Stimulated activated CD8-positive, alpha-beta memory T cell treated with anti-CD3 and anti-CD28 coated beads, Interleukin-4, amount 100 ng/mL, for 1 hour (primary cell): ENCODE results near the gene CYP26B1.

Experiments
- DNase-seq, 2 donors: peaks; one replicate each; pipeline ENCODE4 v3.0.0-alpha.2; 2020; ENCODE audit warnings: low read depth in 2 of 2, low spot score in 1 of 2

Gene CYP26B1

GRCh38 chr2:72130659-72131360, 16.9 kb downstream of the CYP26B1 start:
- no peak for DNase-seq

DNA sequence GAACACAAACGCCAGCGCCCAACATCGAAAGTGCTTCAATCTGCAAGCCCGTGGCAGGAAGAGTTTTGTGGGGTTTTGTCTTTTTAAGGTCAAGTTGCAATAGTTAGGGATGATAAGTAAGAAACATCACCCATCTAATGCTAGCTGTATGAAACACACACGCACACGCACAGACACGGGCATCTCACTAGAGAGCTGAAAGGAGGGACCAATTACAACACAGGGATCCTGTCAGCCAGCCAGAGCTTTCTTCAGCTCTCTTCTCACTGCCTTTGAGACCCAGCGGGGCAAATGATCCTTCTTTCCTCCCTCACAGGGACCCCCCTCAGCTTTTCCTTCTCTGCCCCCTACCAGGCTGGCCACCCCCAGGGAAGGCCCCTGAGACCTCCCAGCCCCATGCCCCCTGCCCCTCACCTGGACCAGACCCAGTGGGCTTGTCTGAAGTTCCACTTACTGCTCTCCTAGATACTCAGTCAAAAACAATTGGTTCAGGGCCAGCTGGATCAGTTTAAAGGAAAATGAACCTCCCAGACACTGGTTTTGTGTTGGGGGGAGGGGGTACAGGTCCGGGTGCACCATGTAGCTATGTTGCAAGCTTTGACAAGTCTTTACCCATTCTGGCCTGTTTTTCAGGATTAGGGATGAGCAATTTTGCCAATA, 17.9 kb downstream of the CYP26B1 start:
- DNase-seq: no peak

DNA sequence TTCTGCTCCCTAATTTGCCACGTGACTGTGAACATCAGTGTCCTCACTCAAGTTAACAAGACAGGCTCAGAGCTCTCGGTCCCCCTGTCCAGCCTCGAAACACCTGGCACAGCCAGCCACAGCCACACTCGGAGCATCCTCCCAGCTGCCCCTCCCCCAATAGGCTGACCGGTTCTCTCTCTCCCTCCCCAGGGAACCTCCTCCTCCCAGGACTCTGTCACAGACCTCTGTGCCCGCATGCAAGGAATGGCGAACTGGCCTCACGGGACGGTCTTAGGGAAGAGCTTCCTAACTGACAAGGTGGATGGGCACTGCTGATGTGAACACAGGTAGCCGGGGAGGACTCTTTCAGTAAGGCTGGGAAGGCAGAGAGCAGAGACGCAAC, 18.8 kb downstream of the CYP26B1 start:
- no peak for DNase-seq

DNA sequence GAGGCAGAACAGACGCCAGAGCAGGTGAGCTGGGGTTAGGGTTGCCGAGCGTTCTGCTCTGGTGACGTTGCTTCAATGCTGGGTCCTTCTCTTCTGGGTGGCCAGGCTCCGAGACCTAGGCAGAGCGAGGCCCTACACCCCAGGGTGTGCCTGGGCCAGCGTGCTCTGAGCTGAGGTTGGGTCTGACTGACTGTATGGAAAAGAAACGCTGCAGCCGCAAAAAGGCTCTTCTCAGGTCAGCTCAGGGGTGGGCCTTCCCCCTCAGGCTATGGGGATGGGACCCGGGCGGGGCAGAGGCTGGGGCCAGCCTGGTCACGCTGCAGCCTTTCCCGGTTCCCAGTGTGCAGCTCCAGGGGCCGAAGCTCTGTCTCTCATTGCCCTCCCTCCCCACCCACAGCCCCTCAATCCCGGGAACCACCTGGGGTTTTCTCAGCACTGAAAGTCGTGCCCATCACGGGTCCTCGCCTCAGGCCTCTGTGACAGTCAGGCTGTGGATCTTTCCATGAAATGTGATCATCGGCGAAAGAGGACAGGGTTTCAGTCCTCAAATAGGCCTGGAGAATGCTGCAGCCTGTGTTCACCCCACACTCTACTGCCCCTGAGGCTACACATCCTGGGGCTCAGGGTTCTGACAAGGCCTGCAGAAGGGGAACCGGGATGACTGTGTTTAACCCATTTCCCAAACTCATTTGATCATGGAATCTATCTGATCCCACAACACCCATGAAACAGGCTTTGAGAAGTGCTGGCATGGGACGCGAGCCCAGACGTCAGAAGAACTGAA, 19.4 kb downstream of the CYP26B1 start:
- no peak for DNase-seq

DNA sequence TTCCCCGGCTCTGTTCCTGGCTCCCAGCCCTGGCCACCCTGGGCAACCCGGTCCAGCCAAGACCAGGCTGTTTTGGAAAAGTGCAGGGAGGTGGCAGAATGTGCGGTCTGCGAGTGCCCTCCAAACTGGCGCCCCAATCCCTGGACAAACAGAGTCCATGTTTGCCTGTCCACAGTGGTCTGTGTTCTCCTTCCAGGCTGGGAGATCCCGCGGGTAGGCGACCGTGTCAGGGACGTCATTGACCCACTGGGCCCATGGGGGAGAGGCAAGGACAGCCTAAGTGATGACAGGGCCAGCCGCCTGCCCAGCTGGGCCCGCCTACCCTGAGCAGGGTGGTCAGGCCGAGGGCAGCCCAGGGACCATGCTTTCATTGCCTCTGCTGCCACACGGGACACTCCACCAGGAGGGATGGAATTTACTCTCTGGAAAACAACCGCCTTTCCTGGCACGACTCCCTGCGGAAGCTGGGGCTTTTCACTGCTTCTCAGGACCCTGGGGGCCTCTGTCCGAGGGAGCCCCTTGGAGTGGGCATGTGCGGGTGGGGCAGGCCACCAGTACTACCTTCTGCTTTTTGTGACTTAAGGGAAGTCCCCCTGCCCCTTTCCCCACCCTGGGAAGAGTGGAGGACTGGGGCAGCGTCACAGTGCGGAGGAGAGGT, 20.1 kb downstream of the CYP26B1 start:
- no peak for DNase-seq

GRCh38 chr2:72126186-72127100, 21.2 kb downstream of the CYP26B1 start:
- no peak for DNase-seq

GRCh38 chr2:72124376-72124775, 23.3 kb downstream of the CYP26B1 start:
- no peak for DNase-seq

DNA sequence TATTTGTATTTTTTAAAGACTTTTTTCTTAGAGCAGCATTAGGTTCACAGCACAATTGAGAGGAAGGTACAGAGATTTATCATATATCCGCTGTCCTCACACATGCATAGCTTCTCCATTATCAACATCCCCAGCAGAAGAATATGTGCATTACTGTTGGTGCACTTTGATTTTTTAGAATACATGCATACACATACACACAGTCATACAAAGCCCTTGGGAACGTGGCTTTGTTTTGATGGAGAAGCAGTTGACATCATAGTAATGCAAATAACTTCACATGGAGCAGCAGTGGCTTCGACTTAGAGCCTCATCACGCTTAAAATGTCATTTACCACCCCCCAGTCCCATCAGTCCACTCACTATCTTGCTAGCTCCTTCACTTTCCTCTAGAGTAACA, 26.5 kb downstream of the CYP26B1 start:
- DNase-seq: no peak

- DNase-seq: no peak
These were observed 28.7 kb downstream of the CYP26B1 start for GRCh38 chr2:72118951-72119350.

DNA sequence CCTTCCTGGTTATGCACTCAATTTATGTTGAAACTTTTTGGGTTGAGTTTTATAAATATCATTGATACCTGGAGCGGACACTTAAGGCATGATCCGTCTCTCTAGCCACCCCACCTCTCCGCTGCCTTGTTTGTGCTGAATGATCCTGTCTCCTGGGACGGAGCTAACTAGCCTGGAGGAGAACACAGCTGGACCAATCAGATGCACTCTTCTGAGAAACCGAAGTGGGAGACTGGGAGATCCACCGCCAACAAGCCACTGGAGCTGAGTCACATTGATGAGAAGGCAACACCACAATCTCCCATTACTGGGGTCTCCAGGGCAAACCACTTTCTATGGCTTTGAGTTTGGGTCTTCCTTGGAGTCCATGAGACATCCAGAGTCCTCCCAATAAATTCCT, 29.3 kb downstream of the CYP26B1 start:
- DNase-seq: no peak

- no peak for DNase-seq
These were observed 29.9 kb downstream of the CYP26B1 start for GRCh38 chr2:72117718-72118117.

DNA sequence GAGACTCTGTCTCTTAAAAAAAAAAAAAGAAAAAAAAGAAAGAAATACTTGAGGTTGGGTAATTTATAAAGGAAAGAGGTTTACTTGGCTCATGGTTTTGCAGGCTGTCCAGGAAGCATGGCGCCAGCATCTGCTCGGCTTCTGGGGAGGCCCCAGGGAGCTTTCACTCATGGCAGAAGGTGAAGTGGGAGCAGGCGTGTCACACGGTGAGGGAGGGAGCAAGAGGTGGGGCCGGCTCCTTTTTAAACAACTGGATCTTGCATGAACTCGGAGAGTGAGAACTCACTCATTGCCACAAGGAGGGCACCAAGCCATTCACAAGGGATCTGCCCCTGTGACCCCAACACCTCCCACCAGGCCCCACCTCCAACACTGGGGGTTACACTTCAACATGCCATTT, 30.6 kb downstream of the CYP26B1 start:
- no peak for DNase-seq

- no peak for DNase-seq
These were observed 31.6 kb downstream of the CYP26B1 start for GRCh38 chr2:72116081-72116533.

GRCh38 chr2:72115110-72116080, 32.3 kb downstream of the CYP26B1 start:
- no peak for DNase-seq

DNA sequence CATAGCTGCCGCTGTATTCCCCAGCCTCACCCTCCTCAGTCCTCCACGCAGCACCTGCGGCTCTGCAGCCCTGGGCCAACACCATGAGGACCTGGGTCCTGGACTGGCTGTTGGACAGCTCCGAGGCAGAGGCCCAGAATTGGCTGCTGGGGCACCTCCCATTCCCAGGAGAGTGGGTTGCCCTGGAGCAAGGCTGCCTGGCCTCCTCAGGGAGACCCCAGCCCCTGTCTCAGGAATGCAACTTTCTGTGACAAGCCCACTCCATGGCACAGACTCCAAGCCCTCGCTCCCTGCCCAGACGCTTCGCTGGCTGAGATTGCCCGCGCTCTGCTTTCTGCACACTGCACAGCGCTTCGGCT, 33.0 kb downstream of the CYP26B1 start:
- DNase-seq: no peak

- no peak for DNase-seq
These were observed 33.6 kb downstream of the CYP26B1 start for GRCh38 chr2:72113847-72114692.

DNA sequence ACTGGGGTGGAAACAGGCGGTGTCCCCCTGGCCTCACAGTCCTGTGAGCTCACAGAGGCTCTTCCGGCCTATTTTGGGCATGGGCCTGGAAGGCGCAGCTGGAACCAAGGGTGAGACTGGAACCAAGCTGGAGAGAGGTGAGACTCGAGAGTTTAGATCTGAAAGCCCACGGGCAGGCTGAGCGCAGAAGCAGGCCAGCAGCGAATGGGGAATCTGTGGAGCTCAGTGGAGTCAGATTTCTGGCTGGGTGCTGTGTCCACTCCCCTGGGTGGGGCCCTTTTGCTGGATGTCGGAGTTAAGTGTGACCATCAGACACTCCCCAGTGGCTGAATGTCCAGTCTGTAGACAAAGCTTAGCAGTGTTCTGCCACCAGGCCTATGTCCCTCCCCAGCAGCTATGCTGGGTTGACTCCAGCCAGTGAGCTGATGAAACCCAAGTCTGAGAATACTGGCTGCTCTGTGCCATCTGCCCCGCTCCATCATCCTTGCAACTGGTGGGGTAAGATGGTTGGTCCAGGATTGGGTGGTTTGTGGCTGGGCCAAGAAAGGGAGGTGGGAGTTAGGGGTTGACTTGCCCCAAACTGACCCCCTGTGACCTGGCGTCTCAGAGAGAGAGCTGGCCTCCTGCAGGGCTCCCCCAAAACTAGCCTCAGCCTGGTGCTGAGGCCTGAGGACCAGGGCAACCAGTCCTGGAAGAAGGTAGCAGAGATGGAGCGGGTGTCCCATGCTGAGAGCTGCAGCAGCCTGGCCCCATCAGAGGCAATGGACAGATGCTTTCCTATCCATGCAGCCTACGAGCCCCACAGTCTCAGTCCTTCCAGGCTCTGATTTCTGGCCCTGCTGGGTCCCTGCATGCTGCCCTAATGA, 34.4 kb downstream of the CYP26B1 start:
- no peak for DNase-seq

DNA sequence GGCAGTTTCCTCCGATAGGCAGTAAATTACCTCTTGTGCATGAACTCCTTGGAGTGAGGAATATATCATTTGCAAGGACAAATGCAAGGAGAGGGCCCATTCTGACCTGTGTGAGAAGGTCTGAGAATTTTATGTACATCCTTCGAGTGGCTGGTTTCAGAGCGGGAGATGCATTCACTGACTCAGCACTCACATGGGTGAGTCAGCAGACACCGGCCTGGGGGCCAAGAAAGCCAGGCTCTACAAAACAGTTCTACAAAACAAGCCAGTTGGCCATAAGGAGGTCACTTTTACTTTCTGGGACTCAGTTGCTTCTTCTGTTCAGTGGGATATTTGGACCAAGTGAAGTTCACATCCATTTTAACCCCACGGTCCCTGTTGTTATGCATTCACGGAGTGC, 35.3 kb downstream of the CYP26B1 start:
- no peak for DNase-seq
